A172 (cell line): ENCODE measurements around the gene FAM20C. TPM values are rescaled to one million over a fixed set of nuclear protein-coding genes. Genes with fewer than 3 reads are reported as not detected.
"Not testable (repeated sequence)": the region's sequence is repeated elsewhere in the genome, so short reads cannot be mapped to it uniquely, and the experiment has no call there.

Experiments used
- DNase-seq: peaks from one replicate; pipeline ENCODE4 v3.0.0-alpha.2; 2015; ENCODE audit warnings: low spot score
- total RNA-seq: library from RNA; depleted of rRNA; stranded (reverse); fragments of >200 nt; shearing (Covaris generic); gene quantifications from 2 replicates; pipeline ENCODE4 v1.2.3, GENCODE V29; 2014

FAM20C gene
- total RNA-seq, 1 experiment from 2014 or later = 30.2 TPM

DNA sequence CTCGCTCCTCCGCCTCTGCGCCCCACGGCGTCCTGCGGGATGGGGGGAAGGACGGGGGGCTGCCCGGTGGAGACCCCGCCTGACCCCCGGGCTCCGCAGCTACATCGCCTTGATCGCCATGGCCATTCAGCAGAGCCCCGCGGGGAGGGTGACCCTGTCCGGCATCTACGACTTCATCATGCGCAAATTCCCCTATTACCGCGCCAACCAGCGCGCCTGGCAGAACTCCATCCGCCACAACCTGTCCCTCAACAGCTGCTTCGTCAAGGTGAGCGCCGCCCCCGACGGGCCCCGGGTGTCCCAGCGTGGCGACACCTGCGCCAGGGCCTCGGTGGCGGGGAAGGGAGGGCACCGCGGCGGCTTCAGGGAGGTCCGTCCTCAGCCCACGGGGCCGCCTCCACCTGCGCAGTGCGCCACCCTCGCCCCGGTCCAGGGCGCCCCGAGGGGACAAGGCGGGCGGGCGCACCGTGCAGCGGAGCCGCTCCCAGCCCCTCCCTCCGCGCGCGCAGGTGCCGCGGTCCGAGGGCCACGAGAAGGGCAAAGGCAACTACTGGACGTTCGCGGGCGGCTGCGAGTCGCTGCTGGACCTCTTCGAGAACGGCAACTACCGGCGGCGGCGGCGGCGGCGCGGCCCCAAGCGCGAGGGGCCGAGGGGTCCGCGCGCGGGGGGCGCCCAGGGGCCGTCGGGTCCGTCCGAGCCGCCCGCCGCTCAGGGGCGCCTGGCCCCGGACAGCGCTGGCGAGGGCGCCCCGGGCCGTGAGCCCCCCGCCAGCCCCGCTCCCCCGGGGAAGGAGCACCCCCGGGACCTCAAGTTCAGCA, 98.4 kb downstream of the FAM20C start:
- no peak for DNase-seq

DNA sequence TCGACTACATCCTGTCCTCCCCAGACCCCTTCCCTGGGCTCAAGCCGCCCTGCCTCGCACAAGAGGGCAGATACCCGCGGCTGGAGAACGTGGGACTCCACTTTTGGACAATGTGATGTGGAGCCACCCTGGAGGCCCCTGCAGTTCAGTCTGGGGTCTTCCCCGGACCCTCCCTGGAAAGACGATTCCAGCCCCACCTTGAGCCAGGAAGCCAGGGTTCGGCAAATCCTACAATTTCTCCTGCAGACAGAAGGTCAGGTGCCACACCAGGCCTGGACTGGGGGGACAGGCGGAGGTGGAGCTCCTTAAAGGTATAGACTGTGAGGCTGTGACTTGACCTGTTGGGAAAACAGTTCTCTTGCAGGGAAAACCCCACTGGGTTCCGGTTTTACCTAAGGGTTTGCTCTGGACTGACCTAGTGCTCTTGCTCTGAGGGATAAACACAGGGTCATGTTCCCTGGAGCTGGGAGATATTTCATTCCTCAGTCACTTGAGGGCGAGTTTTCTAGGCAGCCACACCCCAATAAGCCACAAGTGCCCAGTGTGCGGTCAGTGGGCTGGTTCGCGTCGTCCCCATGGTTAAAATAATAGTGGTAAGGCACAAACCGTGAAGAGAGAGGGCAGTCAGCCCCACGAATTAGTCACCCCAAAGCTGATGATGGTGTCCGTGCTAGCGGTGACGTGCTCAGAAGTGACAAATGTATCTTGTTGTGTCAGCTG, 99.2 kb downstream of the FAM20C start:
- peak; percentile 83 for DNase-seq

DNA sequence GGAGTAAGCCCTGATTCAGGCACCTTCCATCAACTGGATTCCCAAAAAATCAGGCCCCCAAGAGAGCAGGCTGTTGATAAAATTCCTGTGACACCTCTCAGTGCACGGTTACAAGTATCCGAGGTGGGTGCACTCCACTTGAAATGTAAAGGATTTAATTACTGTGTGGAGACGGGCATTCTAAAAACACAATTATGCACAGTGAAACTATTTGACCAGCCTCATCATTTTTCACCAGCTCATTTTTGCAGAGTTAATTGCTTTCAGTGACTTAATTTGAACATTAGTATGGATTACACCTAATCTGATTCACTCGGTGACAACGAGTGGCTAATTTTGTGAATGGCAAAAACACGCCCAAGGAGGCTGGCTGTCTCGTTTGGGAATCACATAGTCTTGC, 99.9 kb downstream of the FAM20C start:
- DNase-seq = no peak

DNA sequence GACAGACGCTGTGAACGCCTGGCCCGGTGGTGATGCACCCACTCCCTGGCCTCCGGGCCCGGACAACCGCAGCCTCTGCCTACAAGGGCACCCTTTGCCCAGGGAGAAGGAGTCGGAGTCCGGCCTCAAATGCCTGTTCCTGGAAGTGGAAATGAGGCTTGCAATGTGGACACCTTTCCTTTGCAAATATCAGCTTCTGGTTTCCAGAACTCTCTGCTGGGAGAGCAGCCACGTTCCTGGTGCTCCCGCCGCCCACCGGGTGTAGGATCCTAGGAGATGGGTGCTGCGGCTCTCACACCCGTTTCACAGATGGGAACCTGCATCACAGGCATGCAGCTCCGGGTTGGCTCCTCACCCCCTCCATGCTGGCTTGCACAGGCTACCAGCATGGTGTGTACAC, 100.5 kb downstream of the FAM20C start:
- DNase-seq = no peak

DNA sequence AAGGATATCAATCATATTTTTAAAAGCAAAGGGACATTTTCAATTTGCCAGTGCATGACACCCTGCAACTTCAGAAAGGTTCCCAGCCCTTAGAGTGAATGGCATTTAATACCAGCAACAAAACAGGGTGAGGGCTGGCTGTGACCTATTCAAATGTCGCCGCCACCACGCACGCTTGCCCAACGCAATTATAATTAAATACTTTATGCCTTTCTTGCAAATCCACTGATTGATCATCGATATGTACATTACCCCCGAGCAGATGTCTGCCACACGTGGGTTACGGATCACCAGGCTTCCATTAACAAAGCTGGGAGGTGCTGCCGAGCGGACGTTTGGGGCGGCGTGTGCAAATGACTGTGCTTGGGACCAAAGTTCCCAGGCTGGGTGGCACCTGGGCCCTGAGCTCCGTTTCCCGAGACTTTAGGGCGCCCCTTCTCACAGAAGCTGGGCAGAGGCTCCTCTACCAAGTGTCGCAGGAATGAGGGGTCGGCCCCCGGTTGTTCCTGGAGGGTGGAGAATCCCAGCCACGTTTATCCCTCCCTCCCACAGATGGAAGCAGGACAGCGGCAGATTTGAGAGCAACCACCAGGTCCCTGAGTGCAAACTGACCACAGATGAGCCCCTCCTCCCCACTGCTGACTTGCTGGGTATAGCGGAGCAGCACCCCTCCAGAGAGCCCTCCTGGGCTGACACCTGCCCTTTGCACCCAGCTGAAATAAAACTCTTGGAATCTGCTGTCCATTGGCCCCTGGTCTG, 101.5 kb downstream of the FAM20C start:
- no peak for DNase-seq

DNA sequence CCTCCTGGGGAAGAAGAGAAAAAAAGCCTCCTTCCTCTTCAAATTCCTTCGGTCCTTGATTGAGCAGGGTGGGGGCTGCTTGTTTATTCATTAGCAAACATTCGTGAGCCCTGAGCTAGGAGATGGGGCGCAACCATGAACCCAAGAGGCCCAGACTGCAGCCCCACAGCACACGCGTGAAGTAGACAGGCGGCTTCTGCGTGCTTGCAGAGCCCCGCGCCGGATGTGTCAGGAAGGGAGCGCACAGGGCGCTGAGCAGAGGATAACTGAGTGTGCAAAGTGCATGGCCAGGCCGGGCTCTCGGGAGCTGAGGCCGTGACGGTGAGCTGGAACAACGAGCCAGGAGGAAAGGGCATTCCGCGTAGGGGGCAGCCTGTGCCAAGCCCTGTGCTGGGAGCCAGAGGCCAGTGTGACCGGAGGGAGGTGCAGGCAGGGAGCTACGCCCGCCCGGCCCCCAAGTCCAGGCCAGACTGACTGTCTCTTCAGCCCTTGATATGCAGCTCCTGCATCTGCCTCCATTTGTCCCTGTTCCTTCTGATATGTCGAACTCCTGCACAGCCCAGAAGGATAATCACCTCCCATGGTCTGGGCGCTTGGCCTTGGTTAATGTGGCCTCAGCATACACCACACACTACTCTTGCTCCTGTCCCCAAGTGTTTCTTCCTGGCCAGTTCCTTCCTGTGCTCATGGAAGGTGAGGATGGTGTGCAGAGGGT, 102.2 kb downstream of the FAM20C start:
- no peak for DNase-seq

DNA sequence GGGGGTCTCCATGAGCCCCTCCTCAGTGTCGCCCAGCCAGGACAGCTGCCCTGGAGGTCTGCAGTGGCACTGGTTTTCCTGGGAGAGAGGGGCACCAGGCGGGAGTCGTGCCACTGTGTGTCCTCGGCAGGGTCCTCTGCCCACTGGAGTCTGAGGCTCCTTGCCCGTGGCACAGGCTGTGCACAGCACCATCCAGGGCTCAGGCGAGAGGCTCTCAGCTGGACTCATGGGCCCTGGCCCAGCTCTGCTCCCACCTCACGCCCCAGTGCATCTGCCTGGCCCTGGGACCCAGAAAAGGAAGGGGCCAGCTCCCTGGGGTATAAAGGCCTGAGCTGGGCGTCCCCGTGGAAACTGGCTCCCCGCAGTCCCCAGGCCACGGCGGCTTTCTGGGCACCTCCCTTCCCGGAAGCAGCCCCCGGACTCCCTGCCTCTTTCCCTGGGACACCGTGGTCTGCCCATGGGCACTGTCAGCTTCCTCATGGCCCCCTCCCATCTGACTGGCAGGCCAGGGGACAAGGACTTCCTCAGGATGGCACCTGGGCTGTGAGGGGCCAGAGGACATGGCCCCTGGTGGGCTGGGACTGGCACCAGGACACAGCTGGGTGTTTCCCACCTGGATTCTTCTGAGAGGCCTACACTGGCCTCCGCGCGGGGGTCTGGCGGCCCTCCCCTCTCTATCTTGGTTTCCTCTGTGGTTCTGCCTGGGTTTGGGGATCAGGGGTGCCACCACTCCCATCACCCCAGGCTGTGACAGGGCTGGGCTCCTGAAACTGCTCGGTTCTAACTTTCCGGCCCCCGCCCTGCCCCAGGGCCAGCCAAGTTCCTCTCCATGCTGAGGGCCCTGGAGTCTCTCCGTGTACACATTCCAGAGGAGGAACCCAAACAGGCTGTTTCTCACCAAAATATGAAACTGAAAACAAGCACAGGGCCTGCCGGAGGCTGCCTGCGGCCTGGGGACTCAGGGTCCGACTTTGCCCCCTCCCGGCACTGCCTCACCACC, 103.1 kb downstream of the FAM20C start:
- no peak for DNase-seq

DNA sequence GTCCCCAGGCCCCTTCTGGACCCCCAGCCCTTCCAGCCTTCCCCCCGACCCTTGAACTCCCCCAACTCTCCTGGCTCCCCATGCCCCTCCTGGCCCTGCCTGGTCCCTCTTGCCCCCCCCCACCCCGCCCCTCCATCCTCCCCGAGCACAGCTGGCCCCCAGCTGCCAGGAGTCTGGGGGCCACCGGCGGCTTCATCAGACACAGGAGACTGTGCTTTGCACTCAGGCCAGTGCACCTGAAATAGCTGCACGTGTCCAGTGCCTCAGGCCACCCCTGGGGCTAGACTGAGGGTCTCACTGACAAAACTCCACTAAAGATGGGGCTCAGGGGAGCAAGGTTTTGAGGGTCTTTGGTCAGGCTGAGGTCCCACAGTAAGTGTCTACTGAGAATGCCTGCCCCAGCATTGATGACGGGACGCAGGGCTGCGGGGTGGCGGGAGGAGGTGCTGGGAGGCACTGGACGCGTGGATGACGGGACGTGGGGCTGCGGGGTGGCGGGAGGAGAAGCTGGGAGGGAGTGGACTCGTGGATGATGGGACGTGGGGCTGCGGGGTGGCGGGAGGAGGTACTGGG, 104.1 kb downstream of the FAM20C start:
- DNase-seq = no peak

DNA sequence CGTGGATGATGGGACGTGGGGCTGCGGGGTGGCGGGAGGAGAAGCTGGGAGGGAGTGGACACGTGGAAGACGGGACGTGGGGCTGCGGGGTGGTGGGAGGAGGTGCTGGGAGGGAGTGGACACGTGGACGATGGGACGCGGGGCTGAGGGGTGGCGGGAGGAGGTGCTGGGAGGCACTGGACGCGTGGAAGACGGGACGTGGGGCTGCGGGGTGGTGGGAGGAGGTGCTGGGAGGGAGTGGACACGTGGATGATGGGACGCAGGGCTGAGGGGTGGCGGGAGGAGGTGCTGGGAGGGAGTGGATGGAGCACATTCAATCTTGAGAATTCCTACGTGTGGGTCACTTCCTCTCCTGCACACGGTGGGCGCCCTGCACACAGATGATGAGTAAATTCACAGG, 104.8 kb downstream of the FAM20C start:
- DNase-seq = not testable (repeated sequence)

DNA sequence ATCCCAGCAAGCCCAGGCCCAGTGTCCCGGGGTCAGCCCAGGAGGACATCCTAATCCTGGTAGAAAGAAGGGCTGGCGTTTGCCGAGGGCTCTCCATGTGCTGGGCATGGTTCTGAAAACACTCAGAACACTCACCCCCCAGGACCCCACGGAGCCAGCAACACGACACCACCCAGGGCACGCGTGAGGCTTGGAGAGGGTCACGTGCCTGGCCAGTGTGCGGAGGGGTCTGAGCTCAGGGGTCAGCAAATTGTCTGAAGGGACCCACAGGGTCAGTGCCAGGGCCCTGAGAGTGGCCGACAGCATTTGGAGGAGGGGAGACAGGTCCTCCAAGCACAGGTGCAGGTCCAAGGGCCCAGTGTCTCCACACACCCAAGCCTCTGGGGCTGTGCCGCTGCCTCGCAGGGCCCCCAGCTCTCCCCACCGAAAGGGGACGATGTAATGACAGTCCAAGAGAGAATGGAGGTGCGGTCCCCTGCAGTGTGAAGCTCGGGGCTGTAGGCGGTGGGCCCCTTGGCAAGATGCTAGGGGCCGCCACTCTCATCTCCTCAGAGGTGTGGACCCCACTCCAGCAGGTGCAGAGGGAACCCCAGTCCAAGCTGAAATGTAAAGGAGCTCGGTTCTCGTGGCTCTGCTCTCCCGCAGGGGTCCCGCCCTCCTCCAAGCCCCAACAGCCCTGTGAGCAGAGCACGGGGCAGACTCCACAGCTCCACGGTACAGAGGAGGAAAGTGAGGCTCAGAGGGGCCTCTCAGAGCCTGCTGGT, 105.4 kb downstream of the FAM20C start:
- no peak for DNase-seq

DNA sequence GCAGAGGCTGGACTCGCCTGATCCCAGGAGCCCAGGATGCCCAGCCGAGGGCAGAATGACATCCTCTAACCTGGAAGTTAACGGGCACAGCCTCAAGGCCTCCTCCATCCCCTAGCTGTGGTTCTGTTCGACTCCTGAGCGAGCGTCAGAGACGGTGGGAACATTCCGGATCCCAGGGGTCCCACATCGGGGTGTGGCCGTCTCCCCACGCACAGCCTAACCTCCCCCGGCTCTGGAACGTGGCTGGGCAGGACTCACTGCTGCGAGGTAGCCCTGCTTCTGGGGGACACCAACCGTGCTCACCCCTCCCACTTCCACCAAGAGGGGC, 106.0 kb downstream of the FAM20C start:
- DNase-seq = no peak

DNA sequence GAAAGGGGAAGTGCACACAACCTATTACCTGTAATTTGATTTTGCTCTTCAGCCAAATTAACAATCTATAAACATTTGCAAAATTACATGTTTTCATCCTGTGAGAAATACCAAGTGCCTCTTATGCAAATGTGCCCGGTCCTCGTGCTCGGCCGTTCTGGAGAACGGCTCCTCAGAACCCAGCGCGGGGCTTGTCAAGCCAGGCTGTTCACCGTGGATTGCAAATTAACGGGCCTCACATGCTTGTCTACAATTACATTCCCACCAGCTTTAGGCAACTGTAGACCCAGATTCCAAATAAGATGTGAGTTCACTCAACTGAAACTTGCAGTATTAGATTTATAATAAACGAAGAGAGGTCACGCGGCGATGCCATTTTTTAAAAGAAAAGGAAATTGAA, 106.4 kb downstream of the FAM20C start:
- DNase-seq = no peak

DNA sequence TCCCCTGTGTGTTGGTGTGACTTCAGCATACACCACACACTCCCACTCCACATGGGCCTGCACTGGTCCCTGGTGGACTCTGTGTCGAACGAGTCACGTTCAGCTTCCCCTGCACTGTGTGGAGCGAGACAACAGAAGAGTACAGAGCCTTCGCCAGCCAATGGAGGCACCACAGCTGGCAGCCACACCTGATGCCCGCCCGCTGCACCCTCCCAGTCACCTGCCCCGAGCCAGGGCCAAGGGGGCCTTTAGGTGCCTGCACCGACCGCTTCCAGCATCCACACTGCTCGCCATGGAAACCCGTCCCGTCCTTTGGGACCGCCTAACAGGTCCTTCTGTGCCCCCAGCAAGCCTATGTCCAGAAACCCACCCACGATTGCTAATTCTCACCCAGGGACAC, 106.8 kb downstream of the FAM20C start:
- DNase-seq = no peak

DNA sequence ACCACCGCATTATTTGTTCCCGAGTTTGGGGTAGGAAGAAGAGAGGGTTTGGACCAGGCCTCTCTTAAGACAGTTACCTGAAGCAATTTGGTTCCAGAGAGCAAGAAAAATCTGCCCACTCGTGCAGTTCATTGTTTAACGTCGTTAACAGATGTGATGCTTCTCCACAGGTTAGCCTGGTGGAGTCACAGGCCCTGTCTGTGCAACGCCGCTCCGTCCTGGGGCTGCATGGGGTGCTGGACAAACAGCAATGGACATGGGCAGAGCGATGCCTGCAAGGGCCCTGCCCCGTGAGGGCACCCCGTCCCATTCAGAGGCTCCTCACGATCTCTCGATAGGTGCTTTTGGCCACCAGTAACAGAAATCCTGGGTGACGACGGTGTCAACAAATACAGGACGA, 107.3 kb downstream of the FAM20C start:
- DNase-seq = no peak

DNA sequence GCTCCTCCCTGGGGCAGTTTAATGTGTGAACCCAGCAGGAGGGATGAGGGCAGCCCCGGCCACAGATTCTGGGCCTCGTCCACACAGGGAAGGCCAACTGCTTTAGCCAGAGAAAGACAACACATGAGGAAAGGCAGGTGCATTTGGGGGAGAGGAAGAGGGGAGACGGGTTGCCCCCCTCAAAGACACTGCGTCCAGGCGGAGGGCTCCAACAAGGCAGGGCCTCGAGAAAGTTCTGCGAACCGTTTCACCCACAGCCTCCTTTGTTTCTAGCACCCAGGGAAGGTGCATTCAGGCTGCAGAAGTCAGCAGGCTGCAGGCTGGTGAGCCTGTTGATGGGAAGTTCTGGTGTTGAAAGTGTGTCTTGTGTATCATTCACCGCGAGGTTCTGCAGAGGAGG, 107.7 kb downstream of the FAM20C start:
- DNase-seq = no peak

DNA sequence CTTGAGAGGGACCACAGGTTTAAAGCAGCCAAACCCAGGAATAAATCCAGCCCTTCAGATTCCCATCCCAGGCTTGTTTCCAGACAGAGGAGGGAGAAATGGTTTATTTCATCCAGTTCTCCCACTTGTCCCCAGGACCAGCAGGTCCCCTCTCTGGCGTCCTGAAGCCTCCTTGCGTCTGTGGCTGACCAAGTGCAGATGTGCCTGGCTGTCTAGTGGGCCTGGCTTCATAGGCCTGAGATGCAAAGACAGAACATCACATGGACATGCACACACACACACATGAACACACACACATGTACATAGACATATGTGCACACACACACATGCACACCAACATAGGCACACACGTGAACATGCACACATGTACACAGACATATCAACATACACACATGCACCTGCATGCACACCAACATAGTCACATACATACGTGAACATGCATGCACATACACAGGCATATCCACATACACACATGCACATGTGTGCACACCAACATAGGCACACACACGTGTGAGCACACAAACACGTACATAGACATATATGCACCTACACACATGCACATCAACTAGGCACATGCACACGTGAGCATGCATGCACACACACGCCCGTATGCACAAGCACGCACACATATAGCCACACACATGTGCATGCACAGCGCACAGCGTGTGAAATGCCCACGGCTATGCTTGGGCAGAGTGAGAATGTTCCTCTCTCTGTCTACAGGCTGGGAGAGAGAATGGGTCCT, 108.3 kb downstream of the FAM20C start:
- no peak for DNase-seq

DNA sequence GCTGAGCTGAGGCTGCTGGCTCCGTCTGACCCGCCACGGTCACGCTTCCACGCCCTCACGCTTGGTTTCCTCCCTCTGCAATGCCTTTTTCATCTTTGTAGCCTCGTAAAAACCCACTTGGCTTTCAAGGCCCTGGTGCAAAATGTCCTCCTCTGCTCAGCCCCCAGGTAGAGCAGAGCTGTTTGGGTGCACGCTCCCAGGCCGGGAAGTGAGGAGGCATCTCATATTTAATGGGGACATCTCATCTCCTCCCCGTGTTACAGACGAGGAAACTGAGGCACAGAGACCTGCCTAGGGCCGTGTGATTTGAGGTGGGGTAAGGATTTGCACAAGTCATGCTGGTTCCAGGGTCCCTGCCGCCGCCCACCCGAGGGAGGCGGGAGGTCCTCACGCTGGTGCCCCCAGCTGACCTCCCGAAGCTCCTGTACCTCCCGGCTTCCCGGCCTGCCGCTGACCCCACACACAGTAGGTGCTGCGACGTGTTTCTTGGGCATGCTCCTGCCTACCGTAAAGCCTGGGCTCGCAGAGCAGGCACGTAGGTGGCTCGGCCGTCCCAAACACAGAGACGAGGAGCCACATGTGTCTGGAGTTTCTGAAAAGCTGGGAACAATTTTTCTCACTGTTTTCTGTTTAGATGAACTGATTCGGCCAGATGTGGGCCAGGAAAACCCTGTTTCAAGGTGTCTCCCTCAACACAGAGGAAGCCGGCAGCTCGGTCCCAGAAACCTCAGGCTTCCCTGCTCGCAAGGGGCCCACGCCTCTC, 109.1 kb downstream of the FAM20C start:
- DNase-seq = no peak
